ENCODE measurements around the gene MEOX1.

Gene MEOX1

DNA sequence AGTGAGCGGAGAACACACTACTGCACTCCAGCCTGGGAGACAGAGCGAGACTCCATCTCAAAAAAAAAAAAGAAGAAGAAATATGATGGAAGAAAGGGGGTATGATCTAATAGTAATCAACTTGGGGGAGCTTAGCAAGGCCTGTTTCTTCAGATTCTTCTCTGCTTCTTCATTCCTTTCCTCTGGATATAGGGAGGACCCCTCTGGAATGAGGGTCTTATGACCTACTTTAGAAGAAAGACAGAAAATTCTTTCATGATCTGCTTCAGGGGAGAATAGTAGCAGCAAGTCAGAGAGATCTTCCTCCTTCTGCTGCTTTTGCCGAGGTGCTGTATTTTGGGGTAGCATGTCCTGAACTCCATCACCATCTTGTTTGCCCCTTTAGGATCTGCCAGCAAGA, 70.7 kb downstream of the MEOX1 start:
- Histone ChIP-seq H3K4me1 (ENCODE audit: low read depth, poor library complexity, severe bottlenecking) (no peaks in the 10 kb centered on the region), H3K36me3 (ENCODE audit: insufficient read depth) (no peaks in the 10 kb centered on the region), H2AFZ (ENCODE audit: low read depth) (no peak overlapping the region), H3K79me2 (ENCODE audit: insufficient read depth, low read depth) (no peaks in the 10 kb centered on the region), H3K4me3 (IDR thresholded peaks at IDR 0.05; ENCODE audit: insufficient read depth, low read depth, low read length) (no peak overlapping the region), H3K9ac (no peak overlapping the region), H3K27ac (no peak overlapping the region), H3K4me2 (no peak overlapping the region), H3K27me3 (ENCODE audit: insufficient read depth, low read depth) (peaks cover 2% of the 10 kb centered on the region; the same call in 1 of the 2 replicates), H4K20me1 (ENCODE audit: insufficient read depth) (no peaks in the 10 kb centered on the region)
- TF ChIP-seq, protein P1, sequence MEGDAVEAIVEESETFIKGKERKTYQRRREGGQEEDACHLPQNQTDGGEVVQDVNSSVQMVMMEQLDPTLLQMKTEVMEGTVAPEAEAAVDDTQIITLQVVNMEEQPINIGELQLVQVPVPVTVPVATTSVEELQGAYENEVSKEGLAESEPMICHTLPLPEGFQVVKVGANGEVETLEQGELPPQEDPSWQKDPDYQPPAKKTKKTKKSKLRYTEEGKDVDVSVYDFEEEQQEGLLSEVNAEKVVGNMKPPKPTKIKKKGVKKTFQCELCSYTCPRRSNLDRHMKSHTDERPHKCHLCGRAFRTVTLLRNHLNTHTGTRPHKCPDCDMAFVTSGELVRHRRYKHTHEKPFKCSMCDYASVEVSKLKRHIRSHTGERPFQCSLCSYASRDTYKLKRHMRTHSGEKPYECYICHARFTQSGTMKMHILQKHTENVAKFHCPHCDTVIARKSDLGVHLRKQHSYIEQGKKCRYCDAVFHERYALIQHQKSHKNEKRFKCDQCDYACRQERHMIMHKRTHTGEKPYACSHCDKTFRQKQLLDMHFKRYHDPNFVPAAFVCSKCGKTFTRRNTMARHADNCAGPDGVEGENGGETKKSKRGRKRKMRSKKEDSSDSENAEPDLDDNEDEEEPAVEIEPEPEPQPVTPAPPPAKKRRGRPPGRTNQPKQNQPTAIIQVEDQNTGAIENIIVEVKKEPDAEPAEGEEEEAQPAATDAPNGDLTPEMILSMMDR (conservative IDR thresholded peaks at IDR 0.05; ENCODE audit: low read depth, low read length), result no peak
